ENCODE results near the gene GIPC1.

GRCh38 chr19:14443632-14444216 is 52.2 kb downstream of the GIPC1 start:
- TF ChIP-seq CTCF (IDR thresholded peaks at IDR 0.05) = no peak
- TF ChIP-seq EZH2phosphoT487 (IDR thresholded peaks at IDR 0.05) = no peak
